GM19025 (cell line): ENCODE results near the gene CPT1B.

ENCODE experiments used
- ATAC-seq: cut with Tn5 transposase; IDR thresholded peaks from one replicate; pipeline ENCODE4 v1.9.1; 2021; ENCODE audit warnings: mild to moderate bottlenecking, low read depth, moderate library complexity; ENCODE audit not compliant: unreplicated experiment

CPT1B gene

DNA sequence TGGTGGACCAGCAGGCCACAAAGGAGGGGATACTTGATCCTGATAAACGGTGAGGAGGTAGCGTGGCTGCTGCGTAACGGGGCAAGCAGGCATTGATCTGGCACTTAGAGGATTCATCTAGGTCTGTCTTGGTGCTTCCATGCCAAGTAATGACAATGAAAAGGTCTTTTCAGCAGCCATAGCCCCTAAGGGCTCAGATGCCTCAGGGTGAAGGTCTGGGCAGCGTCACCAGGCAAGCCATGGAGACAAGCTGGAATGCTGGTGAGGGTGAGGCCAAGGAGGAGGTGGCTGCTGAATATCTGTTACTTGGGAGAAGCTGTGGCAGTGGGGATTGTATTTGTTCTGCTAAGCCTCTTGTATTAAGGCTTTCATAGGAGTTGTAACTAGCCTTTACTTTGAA lies 9.2 kb upstream of the CPT1B start:
- no peak for ATAC-seq

DNA sequence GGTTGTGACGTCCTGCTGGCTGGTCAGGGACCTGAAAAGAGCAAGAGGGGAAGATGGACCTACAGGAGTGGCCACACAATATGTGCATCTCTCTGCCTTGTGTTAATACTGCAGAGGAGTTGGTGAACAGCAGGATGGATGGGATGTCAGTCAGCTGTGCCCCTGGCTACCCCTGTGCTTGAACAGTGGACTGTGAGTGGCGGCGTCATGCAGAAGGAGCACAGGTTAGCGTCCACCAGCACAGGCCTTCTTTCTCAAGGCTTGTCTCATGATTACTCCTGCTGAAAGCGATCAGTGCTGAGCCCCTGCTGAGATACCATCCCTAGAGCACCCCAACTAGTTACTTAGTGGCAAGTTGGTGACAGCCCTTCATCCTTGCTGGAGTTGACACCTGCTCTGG lies 8.2 kb upstream of the CPT1B start:
- no peak for ATAC-seq

DNA sequence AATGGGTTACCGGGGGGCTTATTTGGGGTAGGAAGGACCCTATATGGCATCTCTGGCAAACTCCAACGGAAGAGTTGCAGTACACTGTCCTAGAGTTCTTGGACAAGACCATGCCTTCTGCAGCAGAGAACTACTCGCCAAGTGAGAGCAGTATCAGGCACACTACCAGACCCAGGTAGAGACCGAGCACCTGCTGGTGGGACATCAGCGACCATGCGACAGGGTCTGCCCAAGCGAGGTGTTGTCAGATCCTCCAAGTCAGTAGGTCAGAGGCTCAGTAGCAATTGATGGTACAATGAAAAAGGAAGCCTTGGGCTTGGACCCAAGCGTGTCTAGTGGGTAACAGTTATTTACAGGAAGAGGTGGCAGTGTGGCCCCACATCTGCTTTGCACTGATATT lies 7.6 kb upstream of the CPT1B start:
- ATAC-seq = no peak

DNA sequence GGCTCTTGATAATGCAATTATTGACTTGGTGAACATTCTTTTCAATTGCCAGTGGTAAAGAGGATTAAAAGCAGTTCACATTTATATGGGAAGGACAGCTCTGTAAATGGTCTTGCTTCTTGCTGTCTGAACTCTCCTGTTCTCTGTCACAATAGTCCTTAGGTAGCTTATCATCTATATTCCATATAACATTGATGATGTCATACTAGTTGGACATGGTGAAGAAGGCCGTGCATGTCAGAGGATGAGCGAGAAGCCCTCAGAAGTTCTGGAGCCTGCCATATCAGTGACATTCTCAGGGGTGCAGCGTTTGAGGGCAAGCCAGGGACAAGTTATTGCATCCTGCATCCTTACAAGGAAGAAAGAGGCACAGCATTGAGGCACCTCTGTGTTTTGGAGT lies 7.0 kb upstream of the CPT1B start:
- ATAC-seq = no peak

DNA sequence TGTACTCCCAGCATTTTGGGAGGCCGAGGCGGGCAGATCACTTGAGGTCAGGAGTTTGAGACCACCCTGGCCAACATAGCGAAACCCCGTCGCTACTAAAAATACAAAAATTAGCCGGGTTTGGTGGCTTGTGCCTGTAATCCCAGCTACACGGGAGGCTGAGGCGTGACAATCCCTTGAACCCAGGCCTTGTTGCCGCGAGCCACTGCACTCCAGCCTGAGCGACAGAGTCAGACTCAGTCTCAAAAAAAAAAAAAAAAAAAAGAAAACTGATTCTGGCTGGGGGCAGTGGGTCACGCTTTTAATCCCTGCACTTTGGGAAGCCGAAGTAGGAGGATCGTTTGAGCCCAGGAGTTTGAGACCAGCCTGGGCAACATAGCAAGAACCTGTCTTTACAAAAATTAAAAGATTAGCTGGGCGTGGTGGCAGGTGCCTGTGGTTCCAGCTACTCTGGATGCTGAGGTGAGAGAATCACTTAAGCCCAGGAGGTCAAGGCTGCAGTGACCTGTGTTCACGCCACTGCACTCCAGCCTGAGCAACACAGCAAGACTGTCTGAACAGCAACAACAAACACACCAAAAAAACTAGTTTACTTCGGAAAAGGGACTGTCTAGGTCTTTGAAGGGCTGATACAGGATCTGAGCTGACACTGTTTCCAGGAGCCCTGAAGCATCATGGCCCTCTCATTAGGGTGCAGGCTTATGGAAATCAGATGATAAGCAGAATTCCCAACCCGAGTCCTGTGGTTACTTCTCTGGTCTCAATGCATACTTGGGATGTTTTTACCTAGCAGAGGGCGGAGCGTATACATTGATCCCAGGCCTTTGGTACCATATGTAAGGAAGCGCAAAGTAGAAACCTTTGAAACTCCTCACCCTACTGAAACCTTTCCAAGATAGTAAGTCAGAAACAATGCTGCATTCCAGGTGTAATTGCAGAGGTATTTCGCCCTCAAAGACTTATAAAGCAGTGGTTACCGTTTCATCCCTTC lies 6.2 kb upstream of the CPT1B start:
- no peak for ATAC-seq

DNA sequence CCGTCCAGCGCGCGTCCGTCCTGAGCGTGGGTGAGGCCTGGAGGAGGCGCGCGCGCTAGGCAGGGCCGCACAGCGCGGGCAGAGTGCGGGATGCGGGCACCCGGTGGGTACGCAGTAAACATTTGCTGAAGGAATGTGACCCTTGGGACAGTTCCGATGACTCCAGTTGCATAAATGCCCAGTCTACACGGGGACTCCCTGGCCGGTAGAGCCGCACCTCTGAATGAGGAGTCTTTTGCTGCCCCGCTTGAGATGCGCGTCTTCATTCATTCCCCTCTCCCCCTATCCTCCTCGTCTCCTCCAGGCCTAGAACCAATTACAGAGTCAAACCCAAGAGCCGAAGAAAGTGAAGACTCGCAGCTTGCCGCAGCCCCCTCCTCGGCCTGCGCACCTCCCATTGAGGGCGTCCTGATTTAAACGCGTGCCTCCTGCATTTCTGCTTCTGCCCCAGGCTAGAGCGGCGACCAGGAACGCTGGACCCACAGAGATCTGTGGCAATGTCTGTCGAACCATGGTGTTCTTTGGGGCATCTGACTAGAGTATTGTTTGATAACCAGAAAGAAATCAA lies 5.2 kb upstream of the CPT1B start:
- peak; percentile 22 for ATAC-seq

DNA sequence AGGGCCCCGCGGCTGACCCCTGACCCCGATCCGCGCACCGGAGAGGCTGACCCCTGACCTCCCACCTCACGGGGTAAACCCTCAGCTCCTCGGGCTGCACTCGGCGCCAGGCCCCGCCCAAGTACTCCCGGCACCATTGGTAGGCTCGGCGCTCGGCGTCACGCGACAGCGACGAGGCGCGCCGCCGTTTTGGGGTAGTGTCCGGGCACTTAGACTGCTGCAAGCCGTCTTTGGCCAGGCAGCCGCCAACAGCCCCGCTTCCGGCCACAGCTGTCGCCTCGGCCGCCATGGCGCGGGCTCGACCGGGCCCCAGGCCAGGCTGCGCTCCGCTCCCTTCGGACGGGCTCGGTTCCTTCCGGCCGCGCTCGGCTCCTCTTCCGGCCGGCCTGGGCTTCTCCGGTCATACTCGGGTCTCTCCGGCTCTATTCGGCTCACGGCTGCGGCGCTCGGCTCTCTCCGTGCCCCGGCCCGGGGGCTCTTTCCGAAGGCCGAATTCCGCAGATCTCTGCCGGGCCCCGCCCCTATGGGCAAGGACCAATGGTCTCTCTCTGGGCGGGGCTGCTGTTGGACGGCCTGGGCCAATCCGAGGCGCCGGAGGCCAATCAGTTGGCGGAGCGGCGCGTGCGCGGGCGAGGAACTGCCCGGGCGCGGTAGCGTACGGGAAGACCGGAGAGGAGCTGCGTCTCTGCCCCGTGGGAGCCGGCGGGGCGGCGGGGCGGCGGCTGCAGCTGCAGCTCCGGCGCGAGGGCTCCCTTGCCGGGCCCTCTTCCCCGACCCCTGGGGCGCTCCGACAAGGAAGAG lies 4.5 kb upstream of the CPT1B start, which contains the start of gene CHKB:
TSS of gene CHKB (minus strand) at position 357 of the 801 bp plus-strand sequence. CDS start at position 289, 68 bp downstream.
- ATAC-seq = peak; percentile 88

DNA sequence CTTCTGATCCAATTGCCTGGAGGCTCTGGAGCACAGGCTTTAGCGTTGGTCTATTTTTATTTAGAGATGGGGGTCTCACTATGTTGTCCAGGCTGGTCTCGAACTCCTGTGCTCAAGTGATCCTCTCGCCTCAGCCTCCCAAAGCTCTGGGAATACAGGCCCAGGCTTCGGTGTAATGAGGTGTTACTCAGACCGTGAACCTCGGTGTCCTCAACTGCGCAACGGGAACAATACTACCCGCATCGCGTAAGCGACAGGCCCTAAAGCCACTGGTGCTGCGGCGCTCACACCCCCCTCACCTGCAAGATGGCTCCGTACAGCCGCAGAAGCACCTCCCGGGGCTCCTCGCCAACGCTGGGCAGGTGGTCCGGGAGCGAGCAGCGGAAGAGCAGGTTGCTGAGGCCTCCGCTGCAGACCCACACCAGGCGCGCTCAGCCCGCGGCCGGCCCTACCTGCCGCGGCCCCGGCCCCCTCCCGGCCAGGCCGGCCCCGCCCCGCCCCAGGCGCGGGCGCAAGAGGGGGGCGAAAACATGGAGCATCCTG lies 3.8 kb upstream of the CPT1B start:
- no peak for ATAC-seq

DNA sequence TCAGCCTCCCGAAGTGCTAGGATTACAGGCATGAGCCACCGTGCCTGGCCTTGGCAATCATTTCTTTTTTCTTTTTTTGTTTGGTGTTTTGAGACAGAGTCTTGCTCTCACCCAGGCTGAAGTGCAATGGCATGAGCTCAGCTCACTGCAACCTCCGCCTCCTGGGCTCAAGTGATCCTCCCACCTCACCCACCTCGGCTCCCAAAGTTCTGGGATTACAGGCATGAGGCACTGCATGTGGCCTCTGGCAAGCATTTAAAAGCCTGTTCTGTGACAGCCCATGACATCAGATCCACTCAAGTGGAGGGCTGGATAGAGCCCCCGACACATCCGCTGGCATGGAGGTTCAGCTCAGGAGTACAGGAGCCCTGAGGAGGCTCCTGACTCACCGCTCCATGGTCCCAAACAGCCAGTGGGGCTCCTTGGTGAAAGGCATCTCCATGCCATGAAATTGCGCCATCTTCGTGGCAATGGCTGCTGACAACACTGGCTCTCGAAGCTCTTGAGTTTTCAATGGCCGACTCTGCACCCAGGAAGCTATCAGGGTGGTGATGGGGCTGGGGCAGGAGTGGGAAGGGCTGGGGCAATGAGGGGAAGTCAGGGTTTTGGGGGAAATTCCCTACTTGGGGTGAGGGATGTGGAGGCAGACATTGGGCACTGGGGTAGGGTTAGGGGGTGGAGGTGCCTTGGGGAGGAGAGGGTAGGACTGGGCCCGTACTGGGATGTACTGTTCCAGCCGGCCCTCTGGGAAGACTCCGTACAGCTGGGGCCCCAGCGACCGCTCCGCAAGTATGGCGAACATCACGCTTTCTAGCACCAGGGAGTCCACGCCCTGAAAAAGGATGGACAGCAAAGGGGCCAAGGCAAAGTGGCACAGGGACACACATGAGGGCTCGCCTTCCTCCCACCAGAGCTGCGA lies 3.1 kb upstream of the CPT1B start:
- no peak for ATAC-seq

DNA sequence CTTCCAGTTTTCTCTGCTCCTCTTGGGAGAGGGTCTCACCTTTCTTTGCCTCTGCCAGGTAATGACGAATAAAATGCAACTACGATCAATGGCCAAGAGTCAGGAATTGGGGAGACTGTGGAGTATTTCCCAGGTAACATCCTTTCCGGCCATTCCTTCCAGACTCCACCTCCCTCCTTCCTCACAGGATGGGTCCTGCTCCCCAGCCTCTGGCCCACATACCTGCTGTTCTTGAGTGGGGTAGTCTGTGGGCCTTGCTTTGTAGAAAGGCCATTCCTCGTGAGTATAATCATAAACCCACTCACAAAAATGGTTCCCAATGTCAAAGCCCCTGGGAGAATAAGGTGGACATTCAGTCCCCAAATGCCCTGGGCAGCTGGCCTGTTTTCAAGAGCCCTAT lies 1.5 kb upstream of the CPT1B start:
- ATAC-seq = no peak

DNA sequence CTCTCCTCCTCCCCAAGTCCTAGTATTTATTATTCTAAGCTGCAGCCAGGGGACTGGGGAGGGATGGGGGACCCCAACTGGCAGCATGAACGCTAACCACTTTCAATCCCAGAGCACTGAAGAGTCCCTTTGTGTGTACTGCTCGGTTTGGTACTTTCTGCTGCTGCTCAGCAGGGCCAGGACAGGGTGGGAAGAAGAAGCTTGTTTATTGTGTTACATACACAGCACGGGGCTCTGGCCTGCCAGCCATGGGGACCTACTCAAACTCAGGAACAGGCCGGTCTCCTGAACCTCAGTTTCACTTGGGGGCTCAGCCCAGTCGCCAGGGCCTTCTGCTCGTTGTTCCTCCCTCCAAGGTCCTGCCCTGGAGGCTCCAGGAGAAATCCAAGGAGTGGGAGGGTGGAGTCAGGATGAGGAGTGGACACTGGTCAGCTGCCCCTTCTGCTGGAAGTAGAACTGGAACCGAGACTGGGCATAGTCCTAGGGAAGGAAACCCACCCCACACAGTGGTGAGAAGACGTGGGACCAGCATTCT lies 616 bp upstream of the CPT1B start:
- ATAC-seq = no peak

DNA sequence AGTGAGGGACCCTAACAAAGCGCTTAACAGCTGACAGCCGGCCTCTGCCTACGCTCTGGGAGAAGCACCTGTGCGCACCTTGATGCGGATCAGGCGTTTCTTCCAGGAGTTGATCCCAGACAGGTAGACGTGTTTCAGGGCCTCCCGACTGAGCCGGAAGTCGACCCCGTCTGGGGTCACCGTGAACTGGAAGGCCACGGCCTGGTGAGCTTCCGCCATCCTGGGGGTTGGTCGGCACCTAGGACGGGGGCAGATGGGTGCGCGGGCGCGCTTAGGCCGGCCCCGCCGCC lies 585 bp downstream of the CPT1B start:
- ATAC-seq = no peak

DNA sequence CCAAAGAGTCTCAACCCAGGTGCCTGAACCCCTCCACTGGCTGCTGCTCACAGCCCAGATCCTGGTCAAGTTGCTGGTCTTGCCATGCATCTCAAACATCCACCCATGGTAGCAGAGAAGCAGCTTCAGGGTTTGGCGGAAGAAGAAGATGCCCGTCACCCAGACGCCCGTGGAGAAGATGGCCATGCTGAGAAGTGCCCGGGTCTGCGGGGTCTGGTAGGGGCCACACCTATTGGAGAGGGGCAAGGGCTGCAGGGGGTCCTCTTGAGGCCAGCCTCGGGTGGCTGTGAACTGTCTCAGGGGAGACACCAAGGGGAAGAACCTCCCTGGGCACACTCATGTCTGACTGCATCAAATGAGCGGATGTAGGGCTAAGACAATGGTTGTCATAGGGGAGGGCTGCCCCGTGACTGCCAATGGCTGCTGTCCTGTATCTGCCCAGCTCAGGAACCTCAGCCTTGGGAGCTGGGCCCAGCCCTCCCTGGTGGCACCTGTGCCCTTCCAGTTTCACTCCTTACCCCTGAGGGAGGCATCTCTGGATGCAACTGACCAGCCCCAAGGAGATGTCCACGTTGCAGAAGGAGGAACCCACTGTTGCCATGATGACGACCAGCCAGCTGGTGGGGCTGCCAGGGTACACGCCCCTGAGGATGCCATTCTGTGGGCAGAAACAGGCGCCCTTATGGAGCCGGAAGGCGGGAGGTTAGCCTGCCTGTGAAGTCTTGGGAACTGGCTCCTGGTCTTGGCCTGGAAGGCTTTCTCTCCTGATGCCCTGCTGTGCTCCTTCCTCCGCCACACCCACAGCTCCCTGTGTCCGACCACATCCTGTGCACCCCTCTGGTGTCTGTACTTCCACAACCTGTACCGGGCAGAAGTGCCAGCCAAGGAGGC lies 1.2 kb downstream of the CPT1B start:
- ATAC-seq = no peak

DNA sequence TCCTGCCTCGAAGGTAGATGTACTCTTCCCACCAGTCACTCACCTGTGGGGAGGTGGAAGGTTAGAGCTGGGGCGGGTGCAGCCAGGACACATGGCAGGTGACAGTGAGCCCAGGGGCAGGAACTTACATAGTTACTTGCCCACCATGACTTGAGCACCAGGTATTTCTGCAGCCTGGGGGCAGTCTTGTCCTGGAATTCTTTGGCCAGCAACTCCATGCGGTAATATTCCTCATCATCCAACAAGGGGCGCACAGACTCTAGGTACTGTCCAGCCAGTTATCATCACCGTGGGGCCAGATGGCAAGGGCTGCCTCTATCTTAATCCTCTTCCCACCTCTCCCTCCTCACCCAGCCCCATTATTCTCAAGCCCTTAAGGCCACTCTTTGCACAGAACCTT lies 2.2 kb downstream of the CPT1B start:
- ATAC-seq = no peak

DNA sequence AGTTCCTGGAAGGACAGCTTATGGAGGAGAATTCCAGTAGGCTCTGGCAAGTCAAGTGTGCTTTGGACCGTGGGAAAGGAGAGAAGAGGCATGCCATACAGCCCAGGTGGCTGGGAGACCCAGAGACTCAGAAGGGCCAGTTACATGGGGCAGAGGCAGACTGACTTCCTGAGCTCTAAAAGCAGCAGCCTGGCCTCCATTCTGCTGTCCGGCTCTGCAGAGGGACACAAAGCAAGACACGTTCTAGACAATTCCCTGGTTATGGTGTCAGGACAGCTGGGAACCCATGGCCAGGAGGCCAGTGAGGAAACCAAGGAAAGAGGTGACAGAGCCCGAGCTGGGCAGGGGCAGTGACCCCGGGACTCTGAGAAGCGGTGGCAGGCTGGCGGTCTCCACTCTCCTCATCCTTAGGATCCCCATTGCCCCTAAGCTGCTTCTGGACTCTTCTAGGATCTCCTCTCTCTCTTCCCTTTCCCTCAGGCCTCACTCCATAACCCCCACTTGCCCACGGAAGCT lies 2.7 kb downstream of the CPT1B start:
- no peak for ATAC-seq

DNA sequence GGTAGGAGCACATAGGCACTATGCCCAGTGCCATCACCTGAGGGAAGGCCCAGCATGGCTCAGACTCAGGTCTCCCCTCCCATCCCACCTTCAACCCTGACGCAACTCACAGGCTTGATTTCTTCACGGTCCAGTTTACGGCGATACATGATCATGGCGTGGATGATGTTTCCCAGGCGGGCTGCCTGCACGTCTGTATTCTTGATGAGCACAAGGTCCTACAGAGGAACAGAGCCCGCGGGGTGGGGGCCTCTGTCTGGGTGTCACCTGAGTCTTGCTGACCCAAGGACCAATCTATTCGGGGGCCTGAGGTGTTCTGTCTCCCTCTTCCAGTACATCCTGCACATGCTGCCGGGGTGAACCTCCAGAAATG lies 3.9 kb downstream of the CPT1B start:
- ATAC-seq = no peak

DNA sequence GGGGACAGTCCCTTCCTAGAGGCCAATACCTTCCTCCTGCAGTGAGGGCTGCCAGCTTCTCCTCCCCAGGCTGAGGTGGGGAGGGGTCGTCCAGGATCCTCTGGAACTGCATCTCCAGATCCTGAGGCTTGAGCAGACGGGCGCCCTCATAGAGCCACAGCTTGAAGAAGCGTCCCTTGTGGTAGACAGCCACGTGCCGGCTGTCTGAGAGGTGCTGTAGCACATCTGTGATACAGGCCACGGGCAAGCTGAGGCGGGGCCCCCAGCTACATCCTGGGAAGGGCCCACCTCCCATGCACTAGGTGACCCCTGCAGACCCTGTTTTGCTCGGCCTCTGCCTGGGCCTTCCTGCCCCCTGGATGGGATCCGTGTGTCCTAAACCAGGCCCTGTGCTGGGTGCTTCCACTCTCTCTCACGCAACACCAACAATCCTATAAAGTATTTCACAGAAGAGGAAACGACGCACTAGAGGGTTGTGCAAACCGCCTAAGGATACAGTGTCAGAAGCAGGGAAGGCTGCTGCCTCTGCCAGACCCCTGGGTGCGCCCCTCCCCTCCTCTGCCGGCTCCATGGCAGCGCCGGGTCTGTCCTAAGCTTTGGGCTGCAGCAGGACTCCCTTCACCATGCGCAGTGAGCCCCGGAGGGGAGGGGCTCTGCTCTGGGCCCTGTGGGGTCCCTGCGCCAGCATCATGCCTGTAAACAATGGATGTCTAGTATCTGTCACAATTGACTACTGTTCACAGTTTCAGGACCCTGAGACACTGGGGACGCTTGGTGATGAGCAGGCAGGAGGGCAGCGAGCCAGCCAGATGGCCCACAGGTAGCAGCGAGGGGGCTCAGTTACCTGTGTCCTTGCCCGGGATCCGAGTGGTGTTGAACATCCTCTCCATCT lies 4.5 kb downstream of the CPT1B start:
- no peak for ATAC-seq

DNA sequence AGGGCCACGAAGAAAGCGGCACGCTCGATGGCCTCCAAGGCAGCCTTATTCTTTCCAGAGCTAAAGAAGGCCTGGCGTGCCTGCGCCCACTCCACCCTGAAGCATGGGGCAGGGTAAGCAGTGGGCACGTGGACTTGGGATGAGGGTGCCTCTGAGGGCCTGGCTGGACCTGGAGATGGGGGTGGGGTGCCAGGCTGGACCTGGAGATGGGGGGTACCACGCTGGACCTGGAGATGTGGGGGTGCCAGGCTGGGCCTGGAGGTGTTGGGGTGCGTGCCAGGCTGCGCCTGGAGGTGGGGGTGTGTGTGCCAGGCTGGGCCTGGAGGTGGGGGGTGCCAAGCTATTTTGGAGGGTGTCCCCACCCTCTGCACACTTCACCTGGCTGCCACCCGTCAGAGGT lies 5.3 kb downstream of the CPT1B start:
- no peak for ATAC-seq
